ENCODE results near the gene TFF1.

Gene TFF1

DNA sequence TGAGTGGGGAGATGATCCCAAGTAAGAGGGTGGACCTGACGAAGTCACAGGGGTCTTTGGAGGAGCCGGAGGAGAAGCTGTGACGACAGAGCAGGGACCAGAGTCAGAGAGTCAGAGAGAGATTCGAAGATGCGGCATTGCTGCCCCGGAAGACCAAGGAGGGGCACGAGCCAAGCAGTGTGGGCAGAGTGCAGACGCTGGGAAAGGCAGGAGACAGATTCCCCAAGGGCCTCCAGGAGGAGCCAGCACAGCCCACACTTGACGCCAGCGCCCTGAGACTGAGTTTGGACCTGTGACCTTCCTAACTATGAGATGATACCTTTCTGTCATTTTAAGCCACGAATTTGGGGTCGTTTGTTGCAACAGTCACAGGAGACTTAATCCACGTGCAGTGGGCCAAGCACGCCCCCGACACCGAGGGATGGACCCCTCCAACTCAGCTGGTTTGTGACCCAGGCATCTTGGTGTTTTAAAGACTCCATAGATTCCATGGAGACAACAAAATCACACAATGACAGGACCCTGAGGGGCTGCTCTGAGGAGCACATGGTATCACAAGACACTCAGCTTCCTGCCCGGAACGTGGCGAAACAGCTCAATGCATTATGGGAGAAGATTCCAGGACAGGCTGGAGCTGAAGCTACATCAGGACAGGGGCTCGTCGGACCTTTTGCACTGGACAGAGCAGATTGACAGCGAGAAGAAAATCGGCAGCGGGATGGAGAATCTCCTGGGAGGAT, 11.0 kb upstream of the TFF1 start:
- H3K9ac ChIP-seq (ENCODE audit: low read depth, low read length): no peak overlapping the region
- H3K4me3 ChIP-seq (ENCODE audit: low read depth in 1 of 2, low read length in 2 of 2): no peak overlapping the region
- H3K27ac ChIP-seq (ENCODE audit: low read length): no peak overlapping the region
- ATAC-seq (ENCODE audit: insufficient read depth, low read depth): no peak
- H3K4me1 ChIP-seq (ENCODE audit: insufficient read depth, low read length): no peaks in the 10 kb centered on the region
- H2AFZ ChIP-seq (ENCODE audit: low read depth, low read length): no peak overlapping the region
- H3K36me3 ChIP-seq (ENCODE audit: insufficient read depth, low read length): peaks cover 8% of the 10 kb centered on the region
- DNase-seq: no peak
- no peaks in the 10 kb centered on the region for H3K27me3 ChIP-seq (ENCODE audit: insufficient read depth, low read length, poor library complexity)
- peaks cover 9% of the 10 kb centered on the region for H3K9me3 ChIP-seq (ENCODE audit: insufficient read depth, low read length, severe bottlenecking)
- H4K20me1 ChIP-seq (ENCODE audit: insufficient read depth, low read length): no peaks in the 10 kb centered on the region
- TF ChIP-seq, protein P1, sequence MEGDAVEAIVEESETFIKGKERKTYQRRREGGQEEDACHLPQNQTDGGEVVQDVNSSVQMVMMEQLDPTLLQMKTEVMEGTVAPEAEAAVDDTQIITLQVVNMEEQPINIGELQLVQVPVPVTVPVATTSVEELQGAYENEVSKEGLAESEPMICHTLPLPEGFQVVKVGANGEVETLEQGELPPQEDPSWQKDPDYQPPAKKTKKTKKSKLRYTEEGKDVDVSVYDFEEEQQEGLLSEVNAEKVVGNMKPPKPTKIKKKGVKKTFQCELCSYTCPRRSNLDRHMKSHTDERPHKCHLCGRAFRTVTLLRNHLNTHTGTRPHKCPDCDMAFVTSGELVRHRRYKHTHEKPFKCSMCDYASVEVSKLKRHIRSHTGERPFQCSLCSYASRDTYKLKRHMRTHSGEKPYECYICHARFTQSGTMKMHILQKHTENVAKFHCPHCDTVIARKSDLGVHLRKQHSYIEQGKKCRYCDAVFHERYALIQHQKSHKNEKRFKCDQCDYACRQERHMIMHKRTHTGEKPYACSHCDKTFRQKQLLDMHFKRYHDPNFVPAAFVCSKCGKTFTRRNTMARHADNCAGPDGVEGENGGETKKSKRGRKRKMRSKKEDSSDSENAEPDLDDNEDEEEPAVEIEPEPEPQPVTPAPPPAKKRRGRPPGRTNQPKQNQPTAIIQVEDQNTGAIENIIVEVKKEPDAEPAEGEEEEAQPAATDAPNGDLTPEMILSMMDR (IDR thresholded peaks at IDR 0.05; ENCODE audit: borderline replicate concordance, extremely low read depth, low read length, poor library complexity, severe bottlenecking): no peak
- no peak for TF ChIP-seq EZH2 (IDR thresholded peaks at IDR 0.05; ENCODE audit: borderline replicate concordance, low read depth, low read length, severe bottlenecking)
- H3K79me2 ChIP-seq (ENCODE audit: insufficient read depth, low read length): no peaks in the 10 kb centered on the region
- H3K4me2 ChIP-seq (ENCODE audit: insufficient read depth, low read length): no peak overlapping the region

DNA sequence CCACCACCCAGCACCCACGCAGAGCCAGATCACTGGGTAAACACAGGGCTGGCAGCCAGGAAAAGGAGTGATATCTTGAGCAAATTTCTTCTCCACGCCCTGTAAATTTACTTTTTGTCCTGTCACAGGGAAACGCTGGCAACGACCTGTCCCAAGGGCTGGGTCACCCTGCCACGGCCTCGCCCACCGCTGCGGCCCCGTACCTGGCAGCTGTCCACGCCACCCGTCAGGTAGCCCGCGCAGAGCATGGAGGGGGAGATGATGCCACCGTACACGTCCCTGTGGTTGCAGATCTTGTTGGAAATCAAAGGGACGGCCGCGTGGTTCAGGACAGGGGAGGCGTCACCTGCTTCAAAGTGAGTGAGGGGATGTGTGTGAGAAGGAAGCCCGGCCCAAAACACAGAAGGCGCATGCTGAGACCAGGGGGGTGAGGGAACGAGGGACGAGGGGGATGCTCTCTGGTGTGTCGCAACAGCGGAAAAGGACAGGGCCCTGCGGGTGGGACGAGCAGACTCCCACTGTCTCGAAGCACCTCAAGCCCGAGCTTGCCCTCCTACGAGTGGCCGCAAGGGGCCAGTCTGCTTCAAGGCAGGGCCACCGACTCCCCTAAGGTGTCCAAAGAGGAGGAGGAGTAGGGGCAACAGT, 10.1 kb upstream of the TFF1 start:
- H3K27ac ChIP-seq (ENCODE audit: low read length): no peak overlapping the region
- no peaks in the 10 kb centered on the region for H3K4me1 ChIP-seq (ENCODE audit: insufficient read depth, low read length)
- no peak for ATAC-seq (ENCODE audit: insufficient read depth, low read depth)
- no peak overlapping the region for H3K9ac ChIP-seq (ENCODE audit: low read depth, low read length)
- H3K9me3 ChIP-seq (ENCODE audit: insufficient read depth, low read length, severe bottlenecking): no peaks in the 10 kb centered on the region
- H3K36me3 ChIP-seq (ENCODE audit: insufficient read depth, low read length): no peaks in the 10 kb centered on the region
- no peak overlapping the region for H2AFZ ChIP-seq (ENCODE audit: low read depth, low read length)
- no peaks in the 10 kb centered on the region for H4K20me1 ChIP-seq (ENCODE audit: insufficient read depth, low read length)
- no peak overlapping the region for H3K4me2 ChIP-seq (ENCODE audit: insufficient read depth, low read length)
- no peaks in the 10 kb centered on the region for H3K27me3 ChIP-seq (ENCODE audit: insufficient read depth, low read length, poor library complexity)
- DNase-seq: no peak
- TF ChIP-seq, protein P1 (IDR thresholded peaks at IDR 0.05; ENCODE audit: borderline replicate concordance, extremely low read depth, low read length, poor library complexity, severe bottlenecking): no peak
- TF ChIP-seq EZH2 (IDR thresholded peaks at IDR 0.05; ENCODE audit: borderline replicate concordance, low read depth, low read length, severe bottlenecking): no peak
- H3K4me3 ChIP-seq (ENCODE audit: low read depth in 1 of 2, low read length in 2 of 2): no peak overlapping the region
- H3K79me2 ChIP-seq (ENCODE audit: insufficient read depth, low read length): no peaks in the 10 kb centered on the region

DNA sequence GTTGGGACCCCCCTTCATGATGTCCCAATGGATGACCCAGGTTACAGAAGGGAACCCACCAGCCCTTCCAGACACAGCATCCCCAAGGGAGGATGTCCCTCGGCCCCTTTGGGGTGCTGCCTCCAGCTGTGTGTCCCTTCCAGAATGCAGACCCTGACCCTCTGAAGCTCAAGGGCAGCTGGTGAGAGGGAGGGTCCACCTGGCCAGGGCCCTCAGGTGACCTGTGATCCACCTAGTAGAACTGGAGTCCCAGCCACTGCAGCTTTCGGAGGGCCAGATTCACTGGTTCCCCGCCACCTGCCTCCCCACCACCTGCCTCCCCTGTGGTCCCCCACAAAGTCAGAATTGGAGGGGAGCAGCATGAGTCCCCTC, 9.6 kb upstream of the TFF1 start:
- ATAC-seq (ENCODE audit: insufficient read depth, low read depth): no peak
- no peak for TF ChIP-seq EZH2 (IDR thresholded peaks at IDR 0.05; ENCODE audit: borderline replicate concordance, low read depth, low read length, severe bottlenecking)
- TF ChIP-seq, protein P1 (IDR thresholded peaks at IDR 0.05; ENCODE audit: borderline replicate concordance, extremely low read depth, low read length, poor library complexity, severe bottlenecking): no peak
- Histone ChIP-seq H3K4me2 (ENCODE audit: insufficient read depth, low read length) (no peak overlapping the region), H3K27ac (ENCODE audit: low read length) (no peak overlapping the region), H4K20me1 (ENCODE audit: insufficient read depth, low read length) (no peaks in the 10 kb centered on the region), H2AFZ (ENCODE audit: low read depth, low read length) (no peak overlapping the region), H3K27me3 (ENCODE audit: insufficient read depth, low read length, poor library complexity) (no peaks in the 10 kb centered on the region), H3K36me3 (ENCODE audit: insufficient read depth, low read length) (no peaks in the 10 kb centered on the region), H3K9me3 (ENCODE audit: insufficient read depth, low read length, severe bottlenecking) (no peaks in the 10 kb centered on the region), H3K4me3 (ENCODE audit: low read depth in 1 of 2, low read length in 2 of 2) (no peak overlapping the region), H3K79me2 (ENCODE audit: insufficient read depth, low read length) (no peaks in the 10 kb centered on the region), H3K4me1 (ENCODE audit: insufficient read depth, low read length) (no peaks in the 10 kb centered on the region), H3K9ac (ENCODE audit: low read depth, low read length) (no peak overlapping the region)
- no peak for DNase-seq
